SK-N-SH (cell line): ENCODE data around the gene NKX2-2.

ENCODE experiments used
- CTCF ChIP-seq: fragments of 200-600 bp; sonication (generic); IDR thresholded peaks from 2 replicates; pipeline ENCODE4 v1.6.1; 2017; ENCODE audit warnings: antibody characterized with exemption, mild to moderate bottlenecking, moderate library complexity
- MXI1 ChIP-seq: IDR thresholded peaks from 2 replicates; pipeline ENCODE4 v1.6.1; 2012; ENCODE audit warnings: mild to moderate bottlenecking, low read depth, low read length, improper control_type of control experiment
- NFIC ChIP-seq: IDR thresholded peaks from 2 replicates; pipeline ENCODE4 v1.4.0; 2012; ENCODE audit warnings: borderline replicate concordance
- RAD21 ChIP-seq: IDR thresholded peaks from 2 replicates; pipeline ENCODE4 v1.6.1; 2012; ENCODE audit warnings: mild to moderate bottlenecking, low read length

GRCh38 chr20:21507400-21508229 is 6.2 kb downstream of the NKX2-2 start:
- TF ChIP-seq CTCF, result no peak
- no peak for TF ChIP-seq RAD21
- TF ChIP-seq MXI1, result no peak
- no peak for TF ChIP-seq NFIC
